Stimulated activated CD8-positive, alpha-beta memory T cell treated with anti-CD3 and anti-CD28 coated beads, Interleukin-7, amount 100 ng/mL, for 1 hour (primary cell): Measurements from ENCODE around the gene TFDP1.

Source experiments
- DNase-seq, 2 donors: peaks; one replicate each; pipeline ENCODE4 v3.0.0-alpha.2; 2020; ENCODE audit warnings: low read depth in 2 of 2

Gene TFDP1

DNA sequence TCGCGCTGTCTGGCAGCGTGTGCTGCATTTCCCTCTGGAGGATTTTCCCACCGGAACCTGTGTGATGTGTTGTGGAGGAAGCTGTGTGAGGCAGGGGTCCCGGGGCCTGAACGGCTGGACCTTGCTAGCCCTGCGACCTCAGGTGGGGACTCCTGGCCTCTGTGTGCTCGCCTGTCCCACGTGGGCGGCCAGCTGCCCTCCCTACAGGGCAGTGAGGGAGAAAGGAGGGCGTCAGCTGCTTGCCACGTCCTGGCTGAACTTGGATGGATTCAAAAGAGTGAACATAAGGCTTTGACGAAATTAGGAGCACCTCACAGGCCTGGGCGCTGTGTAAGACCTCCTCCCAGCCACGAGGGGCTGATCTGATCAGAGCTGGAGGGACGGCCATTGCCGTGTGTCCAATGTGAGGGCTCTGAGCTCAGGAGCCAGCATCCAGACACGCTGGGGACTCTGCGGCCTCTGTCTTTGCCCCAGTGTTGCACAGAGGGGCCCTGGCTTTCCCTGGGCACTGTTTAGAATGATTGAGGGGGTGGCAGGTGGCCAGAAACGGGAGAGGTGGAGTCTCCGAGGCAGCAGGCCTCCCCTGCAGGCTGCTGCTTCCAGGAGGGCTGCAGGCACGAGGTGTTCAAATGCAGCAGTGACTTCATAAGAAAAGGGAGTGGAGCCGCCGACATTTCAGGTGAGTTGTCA lies 13.0 kb downstream of the TFDP1 start:
- no peak for DNase-seq

DNA sequence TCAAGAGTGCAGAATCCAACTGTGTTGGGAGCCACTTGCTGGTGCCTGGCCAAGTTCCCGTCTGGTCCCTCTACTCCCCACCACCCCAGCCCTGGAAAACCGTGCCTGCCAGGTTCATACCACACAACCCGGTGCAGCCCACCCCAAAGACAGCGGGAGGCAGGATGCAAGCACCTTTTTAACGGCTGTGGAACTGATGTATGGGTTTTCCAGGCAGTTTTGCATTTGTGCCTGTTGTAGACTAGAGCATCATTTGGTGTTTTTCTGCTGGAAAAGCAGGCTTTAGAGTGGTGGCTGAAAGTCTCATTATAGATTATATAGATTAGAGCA lies 13.5 kb downstream of the TFDP1 start:
- DNase-seq, result no peak

DNA sequence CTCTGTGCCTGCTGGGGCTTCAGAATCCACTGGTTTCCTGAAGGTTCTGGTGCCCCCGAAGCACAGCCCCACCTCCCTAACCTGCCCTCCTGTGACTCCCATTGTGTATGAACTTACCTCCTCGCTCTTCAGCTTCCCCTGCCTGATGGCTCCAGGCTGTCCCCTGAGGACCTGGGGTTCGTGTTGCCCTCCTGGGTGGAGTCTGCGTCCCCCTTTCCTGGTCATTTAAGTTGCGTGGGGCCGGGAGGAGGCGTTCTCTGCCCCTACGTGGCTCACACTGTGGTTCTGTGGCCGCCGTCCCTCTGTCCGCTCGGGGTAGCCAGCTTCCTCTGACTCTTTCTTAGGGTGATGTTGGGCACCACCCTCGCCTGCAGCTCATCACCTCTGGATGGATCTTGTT lies 13.9 kb downstream of the TFDP1 start:
- DNase-seq, result no peak

DNA sequence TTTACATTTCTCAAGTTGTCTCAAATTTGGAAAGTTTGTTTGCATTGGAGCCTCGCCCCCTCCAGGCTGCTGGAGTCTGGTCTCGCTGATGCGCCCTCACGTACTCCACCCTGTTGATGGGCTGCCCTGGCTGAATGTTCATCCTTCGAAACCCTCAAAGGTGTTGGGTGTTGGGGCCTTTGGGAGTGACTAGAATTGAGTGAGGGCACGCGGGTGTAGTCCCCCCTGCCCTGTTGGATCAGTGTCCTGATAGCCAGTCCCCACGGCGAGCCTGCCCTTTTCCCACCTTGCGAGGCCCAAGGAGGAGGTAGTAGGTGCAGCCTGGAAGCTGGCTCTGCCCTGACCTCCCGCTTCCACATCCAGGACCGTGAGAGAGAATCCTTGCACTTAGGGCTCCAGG lies 14.8 kb downstream of the TFDP1 start:
- no peak for DNase-seq

DNA sequence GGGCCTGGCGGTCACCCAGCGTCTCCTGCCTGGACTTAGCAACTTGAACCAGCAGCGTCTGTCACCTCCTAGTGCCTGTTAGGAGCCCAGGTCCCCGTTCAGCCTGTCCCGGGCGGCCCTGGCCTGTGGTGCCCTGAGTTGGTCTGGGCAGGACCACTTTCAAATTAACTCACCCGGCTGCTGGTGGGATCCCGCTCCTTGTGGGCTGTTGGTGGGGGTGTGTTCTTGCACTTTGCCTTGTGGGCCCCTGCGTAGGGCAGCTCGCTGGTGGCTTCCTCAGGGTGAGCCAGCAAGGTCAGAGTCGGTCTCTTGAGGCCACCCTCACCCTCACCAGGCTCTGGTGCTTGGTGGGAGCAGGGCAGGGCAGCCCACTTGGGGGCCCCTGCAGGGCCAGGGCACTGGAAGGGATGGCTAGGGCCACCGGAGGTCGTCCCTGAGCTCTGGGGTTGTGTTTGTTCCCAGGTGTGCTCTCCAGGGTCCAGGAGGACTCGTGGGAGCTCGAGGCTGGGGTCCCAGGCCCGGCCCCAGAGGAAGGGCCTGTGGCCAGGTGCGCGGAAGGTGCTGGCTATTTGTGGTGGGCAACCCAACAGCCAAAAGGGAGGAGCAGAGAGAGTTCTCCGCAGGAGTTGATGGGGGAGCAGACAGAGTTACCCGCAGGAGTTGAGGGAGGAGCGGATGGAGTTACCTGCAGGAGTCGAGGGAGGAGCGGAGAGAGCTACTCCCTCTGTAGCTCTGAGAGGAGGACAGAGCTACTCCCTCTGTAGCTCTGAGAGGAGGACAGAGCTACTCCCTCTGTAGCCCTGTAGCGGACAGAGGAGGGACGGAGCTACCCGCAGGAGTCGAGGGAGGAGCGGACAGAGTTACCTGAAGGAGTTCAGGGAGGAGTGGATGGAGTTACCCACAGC lies 16.9 kb downstream of the TFDP1 start:
- no peak for DNase-seq

DNA sequence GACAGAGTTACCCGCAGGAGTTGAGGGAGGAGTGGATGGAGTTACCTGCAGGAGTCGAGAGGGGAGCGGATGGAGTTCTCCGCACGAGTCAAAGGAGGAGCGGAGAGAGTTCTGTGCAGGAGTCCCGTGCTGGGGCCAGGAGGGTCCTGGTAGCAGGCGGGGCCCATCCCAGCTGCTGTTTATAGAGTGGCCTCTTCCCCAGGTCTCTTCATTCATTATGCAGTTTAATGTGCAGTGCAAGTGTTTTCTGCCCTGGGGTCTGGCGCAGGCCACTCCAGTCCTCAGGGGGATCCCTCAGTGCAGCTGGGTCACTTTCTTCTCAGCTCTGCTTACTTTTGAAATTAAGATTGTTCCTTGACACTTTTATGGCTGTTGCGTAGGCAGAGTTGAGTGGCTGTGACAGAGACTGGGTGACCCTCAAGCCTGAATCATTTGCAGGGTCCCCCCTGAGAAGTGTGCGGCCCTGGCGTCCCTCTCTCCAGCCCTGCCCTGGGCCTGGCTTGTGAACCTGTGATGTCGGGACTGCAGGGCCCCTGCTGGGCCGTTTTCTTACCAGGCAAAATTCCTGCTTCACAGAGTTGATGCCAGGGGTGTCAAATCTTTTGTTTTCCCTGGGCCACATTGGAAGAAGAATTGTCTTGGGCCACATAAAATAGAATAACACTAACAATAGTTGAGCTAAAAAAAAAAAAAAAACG lies 17.9 kb downstream of the TFDP1 start:
- DNase-seq, result no peak

DNA sequence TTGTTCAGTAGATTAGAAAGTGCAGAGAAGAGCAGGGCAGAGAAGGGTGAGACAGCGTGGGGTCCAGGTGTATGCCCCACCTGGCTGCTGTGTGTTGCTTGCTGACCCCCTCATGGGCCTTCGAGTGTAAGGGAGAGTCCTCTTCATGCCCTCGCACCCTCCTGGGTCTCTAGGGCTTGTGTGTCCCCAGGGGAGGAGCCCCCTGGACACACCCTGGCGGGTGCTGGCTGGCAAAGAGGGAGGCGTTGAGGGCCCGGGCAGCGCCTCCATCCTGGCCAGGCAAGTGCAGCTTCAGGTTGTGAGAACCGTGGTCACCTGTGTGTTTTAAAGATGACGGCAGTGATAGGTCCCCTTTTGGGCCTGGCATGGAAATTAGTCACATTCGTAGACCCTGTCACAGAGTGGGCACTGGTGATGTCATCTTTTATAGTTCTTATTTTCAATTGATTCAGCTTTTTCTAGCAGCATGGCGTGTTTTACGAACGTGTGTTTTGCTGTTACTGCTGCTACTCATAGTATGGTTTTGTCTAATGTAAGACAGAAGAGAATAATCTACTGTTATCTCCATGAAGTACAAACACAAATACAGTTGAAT lies 18.7 kb downstream of the TFDP1 start:
- no peak for DNase-seq

DNA sequence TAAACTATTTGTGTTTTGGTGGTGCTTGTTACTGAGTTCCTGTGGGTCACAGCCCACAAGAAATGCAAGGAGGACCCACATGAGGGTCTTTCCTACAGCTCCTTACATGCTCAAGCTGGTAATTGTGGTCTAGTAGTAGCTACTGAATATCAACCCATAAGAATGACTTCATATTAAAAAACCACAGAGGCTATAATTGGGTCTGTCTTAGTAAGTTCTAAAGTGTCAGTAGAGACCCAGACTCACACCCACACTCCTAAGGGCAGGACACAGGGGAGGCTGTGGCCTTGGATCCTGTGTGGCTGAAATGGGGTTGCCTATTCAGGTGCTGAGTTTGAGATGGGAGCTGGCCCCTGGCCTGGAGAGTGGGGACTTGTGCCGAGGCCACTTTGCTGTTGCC lies 19.6 kb downstream of the TFDP1 start:
- no peak for DNase-seq

DNA sequence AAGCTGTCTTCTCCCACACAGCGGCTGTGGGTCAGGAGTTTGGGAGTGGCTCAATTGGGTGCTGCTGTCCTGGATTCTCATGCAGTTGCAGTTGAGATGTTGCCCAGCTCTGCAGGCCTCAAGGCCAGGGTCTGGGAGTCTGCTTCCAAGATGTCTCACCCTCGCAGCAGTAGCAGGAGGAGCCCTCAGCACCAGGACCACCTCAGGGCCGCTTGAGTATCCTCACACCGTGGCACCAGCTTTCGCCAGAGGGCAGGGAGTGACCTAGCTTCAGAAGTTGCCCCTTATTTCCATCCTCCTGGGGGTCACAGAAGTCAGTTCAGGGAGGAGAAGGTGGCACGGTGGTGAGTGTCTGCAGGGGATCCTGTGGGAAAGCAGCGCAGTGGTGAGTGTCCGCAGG lies 20.9 kb downstream of the TFDP1 start:
- no peak for DNase-seq

DNA sequence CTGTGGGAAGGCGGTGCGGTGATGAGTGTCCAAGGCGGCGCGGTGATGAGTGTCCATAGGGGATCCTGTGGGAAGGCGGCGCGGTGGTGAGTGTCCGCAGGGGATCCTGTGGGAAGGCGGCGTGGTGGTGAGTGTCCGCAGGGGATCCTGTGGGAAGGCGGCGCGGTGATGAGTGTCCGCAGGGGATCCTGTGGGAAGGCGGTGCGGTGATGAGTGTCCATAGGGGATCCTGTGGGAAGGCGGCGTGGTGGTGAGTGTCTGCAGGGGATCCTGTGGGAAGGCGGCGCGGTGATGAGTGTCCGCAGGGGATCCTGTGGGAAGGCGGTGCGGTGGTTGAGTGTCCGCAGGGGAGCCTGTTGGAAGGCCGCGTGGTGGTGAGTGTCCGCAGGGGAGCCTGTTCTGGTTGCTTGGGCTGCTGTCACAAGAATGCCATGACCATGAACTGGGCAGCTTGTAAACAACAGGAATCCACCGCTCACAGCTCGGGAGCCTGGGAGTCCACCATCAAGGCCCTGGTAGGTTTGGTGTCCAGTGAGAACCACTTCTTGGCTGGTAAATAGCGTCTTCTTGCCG lies 21.4 kb downstream of the TFDP1 start:
- DNase-seq, result no peak

DNA sequence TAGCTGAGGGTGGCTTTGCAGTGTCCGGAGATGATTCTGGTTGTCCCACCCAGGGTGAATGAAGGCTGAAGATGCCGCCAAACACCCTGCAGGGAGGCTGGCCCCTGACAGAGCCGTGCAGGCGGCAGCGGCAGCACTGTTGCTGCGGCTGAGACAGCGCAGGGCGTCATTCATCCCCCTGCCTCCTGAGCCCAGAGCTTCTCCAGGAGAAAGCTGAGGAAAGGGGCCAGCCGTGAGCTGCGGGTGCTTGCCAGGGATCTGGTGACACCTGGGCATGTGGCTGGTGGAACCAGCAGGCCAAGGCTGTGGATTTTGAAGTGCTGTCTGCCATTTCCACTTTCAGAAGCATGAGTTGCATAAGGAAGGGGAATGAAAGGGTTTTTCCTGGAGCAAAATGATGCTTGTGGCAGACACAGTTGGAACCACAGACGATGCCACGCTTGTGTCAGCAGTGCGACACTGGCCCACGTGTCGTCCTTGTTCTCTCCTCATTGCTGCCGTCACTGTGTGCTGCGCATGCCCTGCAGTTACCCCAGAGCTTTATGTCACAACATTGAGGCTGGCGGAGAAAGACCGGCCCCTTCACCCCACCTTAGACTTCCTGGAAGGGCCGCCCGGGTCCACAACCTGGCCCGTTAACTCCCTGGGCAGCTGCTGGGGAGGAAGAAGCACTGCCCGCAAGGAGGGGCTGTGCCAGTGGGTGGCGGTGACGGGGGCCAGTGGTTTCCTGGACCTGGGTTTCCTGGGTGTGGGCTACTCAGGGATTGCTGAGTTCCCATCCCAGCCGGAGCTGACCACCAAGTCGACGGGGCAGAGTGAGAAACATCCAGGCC lies 22.7 kb downstream of the TFDP1 start:
- DNase-seq, result no peak

DNA sequence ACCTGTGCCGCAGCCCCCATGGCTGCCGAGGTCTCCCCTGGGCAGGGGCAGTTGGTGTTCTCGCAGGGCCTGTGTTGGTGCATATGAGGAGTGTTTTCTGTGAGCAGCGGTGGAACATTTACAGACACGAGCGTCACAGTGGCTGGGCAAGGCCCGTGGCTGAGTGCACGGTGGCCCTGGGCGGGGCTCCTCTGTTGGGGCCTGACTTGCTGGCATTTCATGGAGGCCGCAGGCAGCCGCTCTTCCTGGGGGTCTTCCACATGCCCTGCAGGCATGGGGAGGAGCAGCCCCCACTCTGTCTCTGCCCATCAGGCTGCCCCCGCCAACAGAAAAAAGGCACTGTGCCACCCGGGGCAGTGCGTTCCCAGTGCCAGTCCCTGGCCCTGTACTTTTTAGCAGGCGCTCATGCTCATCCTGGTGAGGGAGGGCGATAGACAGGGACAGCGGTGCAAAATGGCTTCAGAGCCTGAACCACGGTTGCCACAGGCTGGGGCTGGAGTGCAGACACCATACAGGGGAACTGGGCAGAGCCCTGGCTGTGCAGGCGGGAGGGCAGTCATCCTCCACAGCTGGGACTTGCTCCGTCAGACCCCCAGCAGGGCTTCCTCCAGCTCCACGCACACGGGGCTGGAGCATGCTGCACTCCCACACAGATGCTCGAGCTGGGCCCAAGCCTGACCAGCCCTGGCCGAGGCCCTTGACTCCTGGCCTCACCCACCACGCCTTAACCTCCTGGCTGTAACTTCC lies 23.5 kb downstream of the TFDP1 start:
- DNase-seq, result no peak

DNA sequence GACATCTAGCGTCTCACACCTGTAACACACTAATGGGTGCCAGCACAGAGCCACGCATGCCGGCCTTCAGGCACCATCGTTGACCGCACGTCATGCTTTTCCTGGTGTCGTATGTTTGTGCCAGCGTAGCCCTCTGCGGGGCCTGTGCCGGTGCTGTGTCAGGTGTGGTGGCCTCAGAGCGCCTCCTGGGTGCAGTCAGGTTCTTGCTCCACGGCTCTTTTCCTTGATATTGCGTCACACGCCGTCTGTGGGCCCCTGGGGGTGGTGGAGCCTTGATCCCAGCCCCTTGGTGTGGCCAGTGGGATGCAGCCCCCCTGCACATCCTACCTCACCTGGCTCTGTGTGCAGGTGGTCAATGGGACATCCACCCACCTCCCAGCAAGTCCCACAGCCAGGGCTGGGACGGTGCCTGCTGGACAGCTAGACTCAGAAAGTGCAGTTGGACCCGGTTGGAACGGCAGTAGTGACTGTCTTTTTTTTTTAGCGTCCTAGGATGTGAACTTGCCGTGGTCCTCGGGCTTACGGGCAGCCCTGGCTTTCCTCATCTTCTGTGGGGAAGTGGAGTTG lies 24.5 kb downstream of the TFDP1 start:
- no peak for DNase-seq

DNA sequence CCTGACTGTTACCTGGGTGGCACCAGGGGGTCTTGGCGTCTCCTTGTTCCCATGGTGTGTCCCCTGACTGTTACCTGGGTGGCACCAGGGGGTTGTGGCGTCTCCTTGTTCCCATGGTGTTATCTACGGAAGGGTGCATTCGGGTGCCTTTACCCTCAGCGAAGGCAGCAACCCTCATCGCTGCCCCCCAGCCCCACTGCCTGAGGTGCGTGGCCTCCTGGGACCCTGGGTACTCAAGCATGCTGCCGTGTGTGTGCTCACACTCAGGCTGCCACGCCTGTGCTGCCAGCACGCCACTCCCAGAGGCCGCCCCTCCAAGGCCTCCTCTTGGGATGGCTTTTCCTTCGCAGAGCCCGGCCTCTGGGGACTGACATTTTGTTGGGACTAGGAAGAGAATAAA lies 25.1 kb downstream of the TFDP1 start:
- DNase-seq, result no peak

DNA sequence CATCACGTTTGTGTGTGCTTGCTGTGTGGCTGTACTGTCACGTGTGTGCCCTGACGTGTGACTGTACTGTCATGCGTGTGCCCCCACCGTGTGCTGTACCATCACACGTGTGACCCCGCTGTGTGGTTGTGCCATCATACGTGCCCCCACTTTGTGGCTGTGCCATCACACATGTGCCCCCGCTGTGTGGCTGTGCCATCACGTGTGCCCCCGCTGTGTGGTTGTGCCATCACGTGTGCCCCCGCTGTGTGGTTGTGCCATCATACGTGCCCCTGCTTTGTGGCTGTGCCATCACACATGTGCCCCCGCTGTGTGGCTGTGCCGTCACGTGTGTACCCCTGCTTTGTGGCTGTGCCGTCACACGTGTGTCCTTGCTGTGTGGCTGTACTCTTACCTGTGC lies 25.7 kb downstream of the TFDP1 start:
- no peak for DNase-seq

DNA sequence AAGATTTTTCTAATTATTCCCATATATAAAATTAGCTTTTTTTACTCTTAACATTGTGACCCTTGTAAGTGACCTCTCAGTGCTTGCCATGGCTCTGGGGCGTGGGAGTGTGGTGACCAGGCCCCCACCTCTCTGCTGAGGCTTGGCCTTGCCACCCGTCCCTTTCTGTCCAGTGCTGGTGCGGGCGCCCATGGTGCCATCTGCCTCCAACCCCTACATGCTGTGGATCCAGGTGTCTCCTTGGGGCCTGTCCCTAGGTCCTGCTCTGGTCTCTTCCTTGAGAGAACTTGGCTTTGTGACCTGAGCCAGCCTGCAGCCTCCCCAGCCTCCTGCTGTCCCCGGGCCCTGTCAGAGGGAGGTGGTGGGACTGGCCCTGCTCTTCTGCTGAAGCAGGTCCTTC lies 27.4 kb downstream of the TFDP1 start:
- no peak for DNase-seq

DNA sequence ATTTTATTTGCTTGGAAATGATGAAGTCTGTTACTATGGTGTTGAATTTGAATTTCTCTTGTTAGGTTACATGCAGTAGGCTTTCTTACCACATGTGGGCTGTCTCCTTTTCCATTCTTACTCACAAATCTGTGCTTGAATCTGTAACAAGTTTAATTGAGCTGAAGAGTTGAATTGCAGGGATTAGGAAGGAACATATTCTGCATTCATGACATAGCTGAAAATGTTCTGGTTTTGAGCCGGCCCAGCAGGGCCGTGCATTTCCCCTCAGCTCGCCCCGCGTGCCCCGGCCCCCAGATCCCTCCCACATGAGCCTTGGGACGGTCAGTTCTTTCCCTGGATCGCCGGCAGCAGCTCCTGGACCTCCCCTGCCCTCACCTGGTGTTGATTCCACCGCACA lies 28.1 kb downstream of the TFDP1 start:
- no peak for DNase-seq

DNA sequence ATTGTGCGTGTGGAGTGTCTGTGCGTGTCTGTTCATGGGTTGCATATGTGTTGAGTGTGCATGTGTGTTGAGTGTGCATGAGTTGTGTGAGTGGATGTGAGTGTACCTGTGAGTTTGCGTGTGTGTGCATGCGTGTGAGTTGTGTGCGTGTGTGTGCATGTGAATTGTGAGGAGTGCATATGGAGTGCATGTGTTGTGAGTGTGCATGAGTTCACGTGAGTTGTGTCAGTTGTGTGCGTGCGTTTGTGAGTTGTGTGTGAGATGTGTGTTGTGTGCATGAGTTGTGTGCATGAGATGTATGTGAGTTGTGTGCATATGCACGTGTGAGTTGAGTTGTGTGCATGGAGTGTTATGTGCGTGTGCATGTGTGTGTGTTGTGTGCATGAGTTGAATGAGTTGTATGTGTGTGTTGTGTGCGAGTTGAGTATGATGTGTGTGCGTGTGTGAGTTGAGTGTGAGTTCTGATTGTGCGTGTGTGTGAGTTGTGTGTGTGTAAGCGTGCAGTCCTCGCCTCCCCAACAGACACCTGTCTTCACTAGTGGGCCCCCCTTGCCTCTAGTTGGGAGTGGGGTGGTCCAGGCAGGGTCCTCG lies 29.3 kb downstream of the TFDP1 start:
- DNase-seq, result no peak

DNA sequence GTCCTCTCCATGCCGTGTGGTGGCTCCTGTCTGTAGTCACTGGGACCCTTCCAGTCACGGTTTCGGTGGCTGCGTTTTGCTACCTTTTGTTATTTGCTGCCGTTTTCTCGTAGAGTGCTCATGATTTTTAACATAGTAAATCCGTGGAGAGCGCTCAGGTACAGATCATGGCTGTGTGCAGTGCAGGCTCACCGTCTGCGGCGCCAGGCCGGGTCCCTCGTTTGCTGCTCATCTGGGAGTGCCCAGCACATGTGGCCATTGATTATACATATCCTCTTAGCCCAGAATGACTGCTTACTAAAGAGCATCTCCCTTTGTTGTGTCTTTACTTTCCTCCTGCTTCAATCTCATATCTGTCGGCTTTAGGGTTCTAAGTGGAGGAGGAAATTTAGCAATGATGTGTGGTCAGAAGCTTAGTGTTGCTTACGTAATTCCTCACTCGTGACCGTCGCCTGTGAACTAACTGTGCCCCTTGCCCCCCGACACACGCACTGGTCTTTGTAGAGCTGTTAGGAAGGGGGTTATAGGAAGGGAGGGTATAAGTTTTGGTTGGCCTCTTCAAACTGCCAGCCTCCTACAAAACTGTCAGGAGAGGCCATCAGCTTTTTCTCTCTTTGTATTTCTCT lies 31.8 kb downstream of the TFDP1 start:
- no peak for DNase-seq
